Measurements from ENCODE around the gene PCNX2.

The PCNX2 gene

GRCh38 chr1:233012021-233012420 lies 283.5 kb downstream of the PCNX2 start:
- no peak overlapping the region for H2AFZ ChIP-seq (ENCODE audit: low read length)
- no peak overlapping the region for H3K4me2 ChIP-seq (ENCODE audit: low read depth, low read length, poor library complexity, severe bottlenecking)
- no peak overlapping the region for H3K4me3 ChIP-seq (ENCODE audit: low read length, poor library complexity, severe bottlenecking)
- H3F3A ChIP-seq (ENCODE audit: low read depth): 0 out of 2 replicates have a peak, but pooled peaks cover 3% of the 10 kb centered on the region
- TF ChIP-seq CTCF (conservative IDR thresholded peaks at IDR 0.05; ENCODE audit: low read length): no peak
- no peak for TF ChIP-seq EZH2phosphoT487 (IDR thresholded peaks at IDR 0.05; ENCODE audit: borderline replicate concordance)
- peaks cover 19% of the 10 kb centered on the region for H3K4me1 ChIP-seq (ENCODE audit: insufficient read depth, low read length, poor library complexity, severe bottlenecking)
- no peak overlapping the region for H3K9ac ChIP-seq (ENCODE audit: low read depth, low read length, poor library complexity, severe bottlenecking)
- H3K27me3 ChIP-seq (ENCODE audit: insufficient read depth, low read length, poor library complexity, severe bottlenecking): no peaks in the 10 kb centered on the region
- peaks cover 14% of the 10 kb centered on the region; the same call in 1 of the 2 replicates for H3K36me3 ChIP-seq (ENCODE audit: insufficient read depth, low read length)
- H3K79me2 ChIP-seq (ENCODE audit: insufficient read depth, low read length): no peaks in the 10 kb centered on the region
- H3K9me2 ChIP-seq (replicated peaks; ENCODE audit: low read depth, low read length): no peaks in the 10 kb centered on the region
- H4K20me1 ChIP-seq (ENCODE audit: insufficient read depth, low read length, poor library complexity, severe bottlenecking): no peaks in the 10 kb centered on the region
- no peaks in the 10 kb centered on the region for H3K9me3 ChIP-seq (ENCODE audit: insufficient read depth, low read depth, low read length)

- Histone ChIP-seq H3K4me1 (ENCODE audit: insufficient read depth, low read length, poor library complexity, severe bottlenecking) (peaks cover 6% of the 10 kb centered on the region), H3K9me2 (replicated peaks; ENCODE audit: low read depth, low read length) (no peaks in the 10 kb centered on the region), H3F3A (ENCODE audit: low read depth) (no peaks in the 10 kb centered on the region), H3K79me2 (ENCODE audit: insufficient read depth, low read length) (no peaks in the 10 kb centered on the region), H3K4me2 (ENCODE audit: low read depth, low read length, poor library complexity, severe bottlenecking) (no peak overlapping the region), H3K4me3 (ENCODE audit: low read length, poor library complexity, severe bottlenecking) (no peak overlapping the region), H3K27me3 (ENCODE audit: insufficient read depth, low read length, poor library complexity, severe bottlenecking) (no peaks in the 10 kb centered on the region), H2AFZ (ENCODE audit: low read length) (no peak overlapping the region), H3K9me3 (ENCODE audit: insufficient read depth, low read depth, low read length) (no peaks in the 10 kb centered on the region), H3K9ac (ENCODE audit: low read depth, low read length, poor library complexity, severe bottlenecking) (no peak overlapping the region), H3K36me3 (ENCODE audit: insufficient read depth, low read length) (peaks cover 14% of the 10 kb centered on the region; the same call in 1 of the 2 replicates), H4K20me1 (ENCODE audit: insufficient read depth, low read length, poor library complexity, severe bottlenecking) (no peaks in the 10 kb centered on the region)
- no peak for TF ChIP-seq CTCF (conservative IDR thresholded peaks at IDR 0.05; ENCODE audit: low read length)
- TF ChIP-seq EZH2phosphoT487 (IDR thresholded peaks at IDR 0.05; ENCODE audit: borderline replicate concordance): no peak
Observed at GRCh38 chr1:233010146-233010545, 285.4 kb downstream of the PCNX2 start.

GRCh38 chr1:233006541-233006973 lies 289.0 kb downstream of the PCNX2 start:
- H3K9ac ChIP-seq (ENCODE audit: low read depth, low read length, poor library complexity, severe bottlenecking): no peak overlapping the region
- H3K27me3 ChIP-seq (ENCODE audit: insufficient read depth, low read length, poor library complexity, severe bottlenecking): no peaks in the 10 kb centered on the region
- H3K9me3 ChIP-seq (ENCODE audit: insufficient read depth, low read depth, low read length): no peaks in the 10 kb centered on the region
- H3K79me2 ChIP-seq (ENCODE audit: insufficient read depth, low read length): no peaks in the 10 kb centered on the region
- no peaks in the 10 kb centered on the region for H3K36me3 ChIP-seq (ENCODE audit: insufficient read depth, low read length)
- H3K4me2 ChIP-seq (ENCODE audit: low read depth, low read length, poor library complexity, severe bottlenecking): no peak overlapping the region
- H3K4me1 ChIP-seq (ENCODE audit: insufficient read depth, low read length, poor library complexity, severe bottlenecking): peaks cover 6% of the 10 kb centered on the region
- no peaks in the 10 kb centered on the region for H4K20me1 ChIP-seq (ENCODE audit: insufficient read depth, low read length, poor library complexity, severe bottlenecking)
- no peak overlapping the region for H2AFZ ChIP-seq (ENCODE audit: low read length)
- no peak overlapping the region for H3K4me3 ChIP-seq (ENCODE audit: low read length, poor library complexity, severe bottlenecking)
- no peaks in the 10 kb centered on the region for H3K9me2 ChIP-seq (replicated peaks; ENCODE audit: low read depth, low read length)
- TF ChIP-seq CTCF (conservative IDR thresholded peaks at IDR 0.05; ENCODE audit: low read length) (no peak), EZH2phosphoT487 (IDR thresholded peaks at IDR 0.05; ENCODE audit: borderline replicate concordance) (no peak)
- H3F3A ChIP-seq (ENCODE audit: low read depth): no peaks in the 10 kb centered on the region

All from Loucy (cell line).